Measurements from ENCODE around the gene SAMD14.
A peak's percentile ranks its signal among the peaks of the same experiment; 100 is the strongest.

Gene SAMD14

DNA sequence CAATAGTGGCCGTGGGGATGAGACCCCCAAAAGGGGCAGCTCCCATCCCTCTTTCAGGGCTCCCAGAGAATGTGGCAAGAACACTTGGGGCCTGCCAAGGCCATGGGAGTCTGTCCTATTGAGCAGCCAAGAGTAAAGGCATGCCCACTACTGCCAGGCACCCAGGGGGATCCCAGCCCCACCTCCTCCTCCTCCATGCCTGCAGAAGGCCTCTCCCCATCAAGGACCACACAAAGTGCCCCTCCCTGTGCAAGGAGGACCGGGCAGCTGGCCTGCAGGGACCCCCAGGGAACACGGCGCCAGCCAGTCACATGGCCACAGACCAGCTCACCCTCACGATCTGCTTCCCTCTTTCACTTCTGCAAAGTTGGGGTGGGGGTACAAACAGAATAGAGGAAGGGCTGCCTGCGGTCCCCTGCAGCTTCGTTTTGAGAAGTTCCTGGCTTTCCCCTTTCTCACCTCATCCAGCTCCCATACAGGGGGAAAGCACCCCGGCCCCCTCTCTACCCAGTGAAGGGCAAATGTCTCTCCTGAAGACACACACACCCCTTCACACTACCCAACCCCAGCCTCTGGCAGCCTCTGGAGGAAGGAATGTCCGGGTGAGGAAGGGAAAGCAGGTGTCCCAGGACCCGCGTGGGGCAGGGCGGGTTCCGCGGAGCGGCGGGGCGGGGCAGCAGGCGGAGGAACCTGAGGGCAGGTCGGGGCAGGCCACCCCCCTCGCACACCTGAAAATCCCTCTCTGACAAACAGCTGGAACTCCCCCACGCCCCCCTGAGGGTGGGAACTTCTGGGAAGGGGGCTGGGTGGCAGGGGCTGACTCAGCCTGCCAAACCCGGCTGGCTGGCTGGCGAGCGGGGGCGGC, 18.5 kb upstream of the SAMD14 start:
- TF ChIP-seq, protein P1, sequence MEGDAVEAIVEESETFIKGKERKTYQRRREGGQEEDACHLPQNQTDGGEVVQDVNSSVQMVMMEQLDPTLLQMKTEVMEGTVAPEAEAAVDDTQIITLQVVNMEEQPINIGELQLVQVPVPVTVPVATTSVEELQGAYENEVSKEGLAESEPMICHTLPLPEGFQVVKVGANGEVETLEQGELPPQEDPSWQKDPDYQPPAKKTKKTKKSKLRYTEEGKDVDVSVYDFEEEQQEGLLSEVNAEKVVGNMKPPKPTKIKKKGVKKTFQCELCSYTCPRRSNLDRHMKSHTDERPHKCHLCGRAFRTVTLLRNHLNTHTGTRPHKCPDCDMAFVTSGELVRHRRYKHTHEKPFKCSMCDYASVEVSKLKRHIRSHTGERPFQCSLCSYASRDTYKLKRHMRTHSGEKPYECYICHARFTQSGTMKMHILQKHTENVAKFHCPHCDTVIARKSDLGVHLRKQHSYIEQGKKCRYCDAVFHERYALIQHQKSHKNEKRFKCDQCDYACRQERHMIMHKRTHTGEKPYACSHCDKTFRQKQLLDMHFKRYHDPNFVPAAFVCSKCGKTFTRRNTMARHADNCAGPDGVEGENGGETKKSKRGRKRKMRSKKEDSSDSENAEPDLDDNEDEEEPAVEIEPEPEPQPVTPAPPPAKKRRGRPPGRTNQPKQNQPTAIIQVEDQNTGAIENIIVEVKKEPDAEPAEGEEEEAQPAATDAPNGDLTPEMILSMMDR (IDR thresholded peaks at IDR 0.05; ENCODE audit: control insufficient read depth, insufficient read depth, low read depth, low read length, missing control alignments) = peak; percentile 47
- peak overlapping the region; percentile 60 for H3K4me3 ChIP-seq (ENCODE audit: control insufficient read depth, low read depth, low read length)
- DNase-seq (ENCODE audit: low read depth) = no peak

DNA sequence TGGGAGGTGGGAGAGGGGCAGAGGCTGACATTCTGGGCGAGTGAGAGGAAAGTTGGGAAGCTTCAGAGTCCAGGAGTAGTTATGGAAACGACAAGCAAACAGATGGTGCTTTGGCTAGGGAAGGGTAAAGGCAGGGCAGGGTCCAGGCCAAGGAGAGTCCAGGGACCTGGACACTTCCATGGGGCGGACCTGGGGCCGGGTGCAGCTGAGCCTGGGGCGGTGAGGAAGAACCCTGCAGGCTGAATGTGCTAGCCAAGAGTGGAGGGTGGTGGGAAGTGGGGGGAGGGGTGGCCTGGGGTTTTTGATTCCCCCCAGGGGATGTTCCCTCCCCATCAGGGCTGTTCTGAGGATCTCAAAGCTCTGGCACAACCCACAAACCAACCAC, 17.9 kb upstream of the SAMD14 start:
- TF ChIP-seq, protein P1 (IDR thresholded peaks at IDR 0.05; ENCODE audit: control insufficient read depth, insufficient read depth, low read depth, low read length, missing control alignments) = no peak
- peak overlapping the region; percentile 60 for H3K4me3 ChIP-seq (ENCODE audit: control insufficient read depth, low read depth, low read length)
- no peak for DNase-seq (ENCODE audit: low read depth)

DNA sequence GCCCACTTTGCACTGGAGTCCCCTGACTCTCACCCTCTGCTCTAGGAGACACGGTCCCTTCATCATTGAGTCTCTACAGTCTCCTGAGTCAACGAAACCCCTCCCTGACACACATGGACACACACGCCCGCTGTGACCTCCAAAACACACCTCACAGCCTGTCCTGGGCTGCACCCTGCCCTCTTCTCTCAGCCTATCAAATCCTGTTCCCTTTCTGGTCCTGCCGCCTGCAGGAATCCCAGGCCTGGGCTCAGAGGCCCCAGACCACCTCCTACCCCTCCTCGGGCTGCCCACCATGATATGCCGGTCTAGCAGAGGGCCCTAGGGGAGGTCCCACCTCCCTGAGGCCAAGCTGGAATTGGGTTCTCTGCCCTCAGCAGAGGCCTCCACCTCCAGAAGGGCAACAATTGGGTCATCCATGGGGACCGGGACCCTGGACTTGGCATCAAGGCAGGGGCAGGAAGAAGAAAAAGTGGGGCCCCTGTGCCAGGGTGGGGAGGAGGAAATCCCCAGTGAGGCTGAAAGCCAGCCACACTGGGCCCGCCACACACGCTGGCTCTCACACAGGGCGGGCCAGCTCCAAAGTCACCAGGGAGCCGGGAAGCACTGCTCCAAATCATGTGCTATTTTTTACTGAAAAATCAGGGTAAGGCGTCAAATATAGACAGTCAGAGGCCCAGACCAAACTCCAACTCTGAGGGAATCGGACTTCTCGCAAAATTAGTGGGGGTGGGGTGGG, 17.1 kb upstream of the SAMD14 start:
- no peak for DNase-seq (ENCODE audit: low read depth)
- TF ChIP-seq, protein P1 (IDR thresholded peaks at IDR 0.05; ENCODE audit: control insufficient read depth, insufficient read depth, low read depth, low read length, missing control alignments) = no peak
- peak overlapping the region; percentile 60 for H3K4me3 ChIP-seq (ENCODE audit: control insufficient read depth, low read depth, low read length)

DNA sequence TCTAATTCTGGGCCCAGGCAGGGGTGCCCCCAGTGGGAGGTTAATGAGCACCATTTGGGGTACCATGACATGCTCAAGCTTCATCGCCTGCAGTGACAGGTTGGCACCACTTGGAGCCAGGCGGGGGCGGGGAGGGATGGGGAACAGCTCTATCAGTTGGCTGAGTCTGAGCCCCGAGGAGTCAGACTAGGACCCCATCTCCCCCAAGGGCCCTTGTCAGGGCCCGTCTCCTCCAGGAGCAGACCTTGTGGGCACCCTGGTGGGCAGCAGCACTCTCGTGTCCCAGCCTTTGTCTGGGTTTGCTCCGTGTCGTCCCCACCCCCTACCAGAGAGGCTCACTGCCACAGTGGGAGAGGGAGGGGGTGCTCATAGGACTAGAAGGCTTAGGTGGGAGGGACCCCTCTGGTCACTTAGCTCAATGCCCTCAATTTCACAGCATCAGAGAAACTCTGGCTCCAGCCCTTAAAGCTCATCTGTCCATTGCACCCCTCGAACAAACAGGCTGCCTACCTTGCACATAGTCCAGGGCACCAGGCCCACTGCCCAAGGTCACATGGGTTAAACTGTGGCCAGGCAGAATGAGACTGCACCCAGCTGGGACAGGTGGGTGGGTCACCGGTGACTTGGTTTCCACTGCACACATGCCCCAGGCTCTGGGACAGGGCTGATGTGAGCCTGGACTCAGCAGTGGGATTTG, 16.4 kb upstream of the SAMD14 start:
- TF ChIP-seq, protein P1 (IDR thresholded peaks at IDR 0.05; ENCODE audit: control insufficient read depth, insufficient read depth, low read depth, low read length, missing control alignments) = peak; percentile 10
- peak overlapping the region; percentile 60 for H3K4me3 ChIP-seq (ENCODE audit: control insufficient read depth, low read depth, low read length)
- DNase-seq (ENCODE audit: low read depth) = no peak

DNA sequence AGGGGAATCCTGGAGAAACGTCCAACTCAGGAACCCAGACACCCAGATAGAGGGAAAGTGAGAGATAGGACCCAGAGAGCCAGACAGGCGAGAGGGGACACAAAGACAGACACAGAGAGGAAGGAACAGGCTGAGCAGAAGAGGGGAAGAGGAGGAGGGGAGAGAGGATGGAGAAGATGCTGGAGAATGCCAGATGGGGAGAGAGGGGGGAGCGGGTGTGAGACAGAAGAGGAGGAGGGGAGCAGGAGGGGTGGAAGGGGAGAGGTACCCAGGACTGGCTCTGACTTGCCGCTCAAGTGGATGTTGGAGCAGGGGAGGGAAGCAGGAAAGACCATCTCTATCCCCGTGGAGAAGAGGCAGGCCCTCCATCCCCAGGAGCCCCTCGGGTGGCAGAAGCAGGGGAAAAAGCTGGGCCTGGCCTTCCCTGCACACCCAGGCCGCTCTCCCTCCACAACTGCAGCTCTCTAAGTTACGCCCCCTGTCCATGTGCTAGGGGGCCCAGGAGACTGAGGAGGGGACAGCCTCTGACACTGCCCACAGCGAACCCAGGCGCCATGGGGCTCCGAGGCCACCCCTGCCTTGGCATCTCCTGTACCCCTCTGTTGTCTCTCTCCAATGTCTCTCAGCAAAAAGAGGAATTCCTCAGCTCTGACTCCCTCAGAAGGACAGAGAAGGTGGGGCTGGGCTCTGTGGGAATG, 15.7 kb upstream of the SAMD14 start:
- no peak for DNase-seq (ENCODE audit: low read depth)
- TF ChIP-seq, protein P1 (IDR thresholded peaks at IDR 0.05; ENCODE audit: control insufficient read depth, insufficient read depth, low read depth, low read length, missing control alignments) = no peak
- no peak overlapping the region for H3K4me3 ChIP-seq (ENCODE audit: control insufficient read depth, low read depth, low read length)
